GM12801 (cell line): ENCODE data around the gene CASZ1.

Experiments used
- TF ChIP-seq, protein P1 (sequence below): IDR thresholded peaks from one replicate; pipeline ENCODE4 v1.5.1; 2011; ENCODE audit warnings: control low read depth; ENCODE audit not compliant: insufficient read length; ENCODE audit errors: extremely low read depth

The CASZ1 gene

GRCh38 chr1:10717296-10718082 lies 79.0 kb downstream of the CASZ1 start:
- TF ChIP-seq, protein P1, sequence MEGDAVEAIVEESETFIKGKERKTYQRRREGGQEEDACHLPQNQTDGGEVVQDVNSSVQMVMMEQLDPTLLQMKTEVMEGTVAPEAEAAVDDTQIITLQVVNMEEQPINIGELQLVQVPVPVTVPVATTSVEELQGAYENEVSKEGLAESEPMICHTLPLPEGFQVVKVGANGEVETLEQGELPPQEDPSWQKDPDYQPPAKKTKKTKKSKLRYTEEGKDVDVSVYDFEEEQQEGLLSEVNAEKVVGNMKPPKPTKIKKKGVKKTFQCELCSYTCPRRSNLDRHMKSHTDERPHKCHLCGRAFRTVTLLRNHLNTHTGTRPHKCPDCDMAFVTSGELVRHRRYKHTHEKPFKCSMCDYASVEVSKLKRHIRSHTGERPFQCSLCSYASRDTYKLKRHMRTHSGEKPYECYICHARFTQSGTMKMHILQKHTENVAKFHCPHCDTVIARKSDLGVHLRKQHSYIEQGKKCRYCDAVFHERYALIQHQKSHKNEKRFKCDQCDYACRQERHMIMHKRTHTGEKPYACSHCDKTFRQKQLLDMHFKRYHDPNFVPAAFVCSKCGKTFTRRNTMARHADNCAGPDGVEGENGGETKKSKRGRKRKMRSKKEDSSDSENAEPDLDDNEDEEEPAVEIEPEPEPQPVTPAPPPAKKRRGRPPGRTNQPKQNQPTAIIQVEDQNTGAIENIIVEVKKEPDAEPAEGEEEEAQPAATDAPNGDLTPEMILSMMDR: no peak

DNA sequence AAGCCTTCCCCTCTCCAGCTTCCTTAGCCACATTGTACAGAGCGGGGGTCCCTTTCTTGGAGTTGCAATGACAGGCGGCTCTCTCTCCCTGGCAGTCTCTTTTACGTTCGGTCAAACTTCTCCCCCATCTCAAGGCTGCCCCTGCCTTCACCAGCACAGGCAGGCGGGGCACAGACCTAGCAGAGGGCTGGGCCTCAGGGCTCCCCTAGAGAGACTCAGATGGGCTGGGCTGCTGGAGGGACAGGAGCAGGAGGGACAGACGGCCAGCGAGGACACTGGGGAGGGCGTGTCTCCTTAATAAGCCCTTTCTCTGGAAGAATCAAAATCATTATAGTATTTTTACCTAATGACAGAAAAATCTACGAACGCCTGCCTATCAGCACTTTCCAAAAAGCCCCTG lies 79.6 kb downstream of the CASZ1 start:
- TF ChIP-seq, protein P1: no peak

GRCh38 chr1:10714337-10715114 lies 81.9 kb downstream of the CASZ1 start:
- TF ChIP-seq, protein P1: no peak

DNA sequence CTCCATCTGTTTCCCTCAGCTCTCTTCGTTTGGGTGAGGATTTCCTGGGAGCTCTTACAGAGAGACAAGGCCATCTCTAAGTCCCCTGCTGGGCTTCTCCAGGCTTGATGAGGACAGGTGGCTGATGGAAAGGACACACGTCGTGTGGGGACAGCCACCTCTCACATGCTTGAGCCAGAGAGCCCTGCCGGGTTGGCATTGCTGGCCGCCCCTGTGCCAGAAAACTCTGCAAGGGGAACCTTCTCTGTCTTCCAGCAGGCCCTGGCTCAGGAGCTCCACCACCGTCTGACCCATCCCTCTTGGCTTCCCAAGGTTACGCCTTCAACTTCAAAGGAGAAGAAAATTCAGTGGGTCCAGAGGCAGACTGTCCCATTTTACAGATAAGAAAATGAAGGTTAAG lies 82.8 kb downstream of the CASZ1 start:
- TF ChIP-seq, protein P1: no peak

- TF ChIP-seq, protein P1: no peak
Observed at GRCh38 chr1:10712568-10713362, 83.7 kb downstream of the CASZ1 start.

DNA sequence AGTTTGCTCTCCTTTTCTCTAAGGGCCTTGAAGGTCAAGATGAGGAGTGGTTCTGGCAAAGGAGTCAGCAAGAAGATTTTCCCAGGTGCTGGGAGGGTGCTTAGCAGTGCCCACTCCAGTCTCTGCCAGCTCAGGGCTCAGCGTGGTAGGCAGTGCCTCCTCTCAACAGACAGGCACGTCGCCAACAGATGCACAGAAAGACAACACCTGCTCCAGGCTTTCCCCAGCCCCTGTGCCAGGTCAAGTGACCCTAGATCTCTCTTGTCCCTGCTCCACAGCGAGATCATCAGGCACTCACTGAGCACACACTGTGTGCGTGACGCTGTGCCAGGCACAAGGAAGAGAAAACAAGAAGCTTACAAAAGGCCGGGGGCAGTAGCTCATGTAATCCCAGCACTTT lies 86.0 kb downstream of the CASZ1 start:
- TF ChIP-seq, protein P1: no peak

DNA sequence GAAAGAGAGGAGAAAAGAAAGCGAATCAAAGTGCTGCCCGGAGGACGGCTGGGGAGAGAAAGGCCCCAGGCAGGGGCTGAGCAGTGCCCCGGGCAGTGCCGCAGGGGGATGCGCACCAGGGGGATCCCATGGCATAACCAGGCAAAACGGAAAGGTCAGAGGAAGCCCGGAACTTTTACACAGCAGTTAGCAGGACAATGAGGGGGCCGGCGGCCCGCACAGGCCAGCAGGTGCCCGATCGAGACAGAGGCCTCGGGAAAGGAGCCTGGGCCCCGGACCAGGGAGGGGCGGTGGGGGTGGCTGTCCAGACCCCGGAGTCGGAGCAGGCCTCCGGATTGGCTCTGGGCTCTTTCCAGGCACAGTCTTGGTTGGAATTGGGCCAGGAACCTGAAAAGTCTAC lies 86.8 kb downstream of the CASZ1 start:
- TF ChIP-seq, protein P1: no peak
